Loucy (cell line): ENCODE measurements around the gene CENPU.
"Not testable (repeated sequence)": the region's sequence is repeated elsewhere in the genome, so short reads cannot be mapped to it uniquely, and the experiment has no call there.

Experiments
- H2AFZ ChIP-seq: fragments of 200-600 bp; sonication (generic); 2 replicates; pipeline ENCODE4 v1.6.0; 2016; ENCODE audit warnings: antibody characterized with exemption, mild to moderate bottlenecking, low read length, moderate library complexity
- H3F3A ChIP-seq: fragments of 200-600 bp; 2 replicates; pipeline ENCODE4 v1.6.0; 2016; ENCODE audit warnings: antibody characterized with exemption, low read depth, mild to moderate bottlenecking
- H3K27me3 ChIP-seq: fragments of 200-600 bp; sonication (generic); 2 replicates; pipeline ENCODE4 v1.6.1; 2014; ENCODE audit warnings: low read length, mild to moderate bottlenecking; ENCODE audit not compliant: insufficient read depth, poor library complexity, severe bottlenecking
- H3K36me3 ChIP-seq: fragments of 200-600 bp; sonication (generic); 2 replicates; pipeline ENCODE4 v1.6.1; 2016; ENCODE audit warnings: low read length; ENCODE audit not compliant: insufficient read depth
- H3K4me1 ChIP-seq: fragments of 200-600 bp; sonication (generic); 2 replicates; pipeline ENCODE4 v1.5.1; 2014; ENCODE audit warnings: low read length, mild to moderate bottlenecking; ENCODE audit not compliant: insufficient read depth, poor library complexity, severe bottlenecking
- H3K4me2 ChIP-seq: fragments of 200-600 bp; sonication (generic); 2 replicates; pipeline ENCODE4 v1.6.0; 2014; ENCODE audit warnings: antibody characterized with exemption, low read length, low read depth, mild to moderate bottlenecking; ENCODE audit not compliant: poor library complexity, severe bottlenecking
- H3K4me3 ChIP-seq: fragments of 200-600 bp; sonication (generic); 2 replicates; pipeline ENCODE4 v1.5.1; 2014; ENCODE audit warnings: low read length, mild to moderate bottlenecking, mixed read lengths; ENCODE audit not compliant: poor library complexity, severe bottlenecking
- H3K79me2 ChIP-seq: fragments of 200-600 bp; sonication (generic); 2 replicates; pipeline ENCODE4 v1.6.1; 2014; ENCODE audit warnings: low read length; ENCODE audit not compliant: insufficient read depth
- H3K9ac ChIP-seq: fragments of 200-600 bp; sonication (generic); 2 replicates; pipeline ENCODE4 v1.6.0; 2014; ENCODE audit warnings: mild to moderate bottlenecking, low read depth, low read length, moderate library complexity; ENCODE audit not compliant: poor library complexity, severe bottlenecking
- H3K9me2 ChIP-seq: fragments of 200-600 bp; sonication (generic); replicated peaks from 2 replicates; pipeline ENCODE4 v1.6.1; 2016; ENCODE audit warnings: low read depth, low read length, mixed read lengths
- H3K9me3 ChIP-seq: fragments of 200-600 bp; sonication (generic); 2 replicates; pipeline ENCODE4 v1.6.1; 2014; ENCODE audit warnings: mild to moderate bottlenecking, antibody characterized with exemption, low read length, low read depth; ENCODE audit not compliant: insufficient read depth
- H4K20me1 ChIP-seq: fragments of 200-600 bp; sonication (generic); 2 replicates; pipeline ENCODE4 v1.6.0; 2014; ENCODE audit warnings: antibody characterized with exemption, low read length, mild to moderate bottlenecking; ENCODE audit not compliant: insufficient read depth, poor library complexity, severe bottlenecking
- EZH2phosphoT487 ChIP-seq: fragments of 200-600 bp; IDR thresholded peaks from 2 replicates; pipeline ENCODE4 v1.6.1; 2018; ENCODE audit warnings: antibody characterized with exemption, mild to moderate bottlenecking, moderate library complexity, borderline replicate concordance
- TF ChIP-seq, protein P1 (sequence below): fragments of 200-600 bp; sonication (generic); conservative IDR thresholded peaks from 2 replicates; pipeline ENCODE4 v1.5.1; 2014; ENCODE audit warnings: mild to moderate bottlenecking, antibody characterized with exemption, low read length

CENPU gene, protein sequence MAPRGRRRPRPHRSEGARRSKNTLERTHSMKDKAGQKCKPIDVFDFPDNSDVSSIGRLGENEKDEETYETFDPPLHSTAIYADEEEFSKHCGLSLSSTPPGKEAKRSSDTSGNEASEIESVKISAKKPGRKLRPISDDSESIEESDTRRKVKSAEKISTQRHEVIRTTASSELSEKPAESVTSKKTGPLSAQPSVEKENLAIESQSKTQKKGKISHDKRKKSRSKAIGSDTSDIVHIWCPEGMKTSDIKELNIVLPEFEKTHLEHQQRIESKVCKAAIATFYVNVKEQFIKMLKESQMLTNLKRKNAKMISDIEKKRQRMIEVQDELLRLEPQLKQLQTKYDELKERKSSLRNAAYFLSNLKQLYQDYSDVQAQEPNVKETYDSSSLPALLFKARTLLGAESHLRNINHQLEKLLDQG

DNA sequence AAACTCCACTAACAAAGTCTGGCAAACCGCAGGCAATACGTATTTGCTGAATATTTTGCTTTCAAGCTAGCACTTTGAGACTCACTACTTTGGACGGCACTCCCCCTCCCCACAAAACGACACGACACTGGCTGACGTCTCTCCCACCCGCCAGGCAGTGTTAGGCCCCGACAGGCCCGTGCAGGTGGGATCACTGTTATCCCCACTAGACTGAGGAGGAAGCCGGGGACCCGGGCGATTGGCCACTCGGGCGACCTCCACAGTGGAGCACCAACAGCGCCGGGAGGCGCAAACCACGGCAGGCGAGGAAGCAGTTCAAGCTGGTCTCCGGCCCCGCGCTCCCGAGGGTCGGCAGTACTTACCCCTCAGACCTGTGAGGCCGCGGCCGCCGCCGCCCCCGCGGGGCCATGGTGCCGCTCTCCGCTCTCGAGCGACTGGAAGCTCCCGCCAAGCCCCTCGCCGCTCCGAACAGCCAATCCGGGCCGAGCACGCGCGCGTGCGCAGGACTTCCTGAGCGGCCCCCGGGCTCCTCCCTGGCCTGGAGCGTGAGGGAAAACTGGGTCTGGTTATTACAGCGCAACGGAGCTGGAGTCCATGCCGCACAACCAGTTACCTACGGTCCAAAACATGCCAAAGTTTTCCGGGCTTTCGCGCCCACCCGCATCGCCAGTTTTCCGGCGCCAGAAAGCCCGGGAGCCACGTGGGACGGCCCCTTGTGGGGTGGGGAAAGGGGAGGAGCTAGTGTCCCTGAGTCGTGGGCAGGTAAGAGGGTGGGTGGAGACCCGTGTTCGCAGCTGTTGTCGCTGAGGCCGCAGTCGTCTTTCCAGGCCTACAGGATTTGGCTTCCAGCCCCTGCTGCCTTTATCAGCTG lies at the start of gene CENPU:
Gene CENPU, minus strand, starts transcription at position 443 of the 871 bp plus-strand sequence. Its CDS starts 34 bp downstream, at position 409.
- peak within 1 kb of the TSS; percentile 97 for H3K4me2 ChIP-seq
- peaks cover 16% of the 10 kb centered on the region; the same call in 1 of the 2 replicates for H3K36me3 ChIP-seq
- H3K9ac ChIP-seq, result peak within 1 kb of the TSS; percentile 93
- no peaks in the 10 kb centered on the region for H3F3A ChIP-seq
- H2AFZ ChIP-seq, result peak within 1 kb of the TSS; percentile 82
- peaks cover 42% of the 10 kb centered on the region for H4K20me1 ChIP-seq
- H3K4me3 ChIP-seq, result peak within 1 kb of the TSS; percentile 85
- H3K9me2 ChIP-seq, result no peaks in the 10 kb centered on the region
- no peaks in the 10 kb centered on the region for H3K9me3 ChIP-seq
- TF ChIP-seq, protein P1, sequence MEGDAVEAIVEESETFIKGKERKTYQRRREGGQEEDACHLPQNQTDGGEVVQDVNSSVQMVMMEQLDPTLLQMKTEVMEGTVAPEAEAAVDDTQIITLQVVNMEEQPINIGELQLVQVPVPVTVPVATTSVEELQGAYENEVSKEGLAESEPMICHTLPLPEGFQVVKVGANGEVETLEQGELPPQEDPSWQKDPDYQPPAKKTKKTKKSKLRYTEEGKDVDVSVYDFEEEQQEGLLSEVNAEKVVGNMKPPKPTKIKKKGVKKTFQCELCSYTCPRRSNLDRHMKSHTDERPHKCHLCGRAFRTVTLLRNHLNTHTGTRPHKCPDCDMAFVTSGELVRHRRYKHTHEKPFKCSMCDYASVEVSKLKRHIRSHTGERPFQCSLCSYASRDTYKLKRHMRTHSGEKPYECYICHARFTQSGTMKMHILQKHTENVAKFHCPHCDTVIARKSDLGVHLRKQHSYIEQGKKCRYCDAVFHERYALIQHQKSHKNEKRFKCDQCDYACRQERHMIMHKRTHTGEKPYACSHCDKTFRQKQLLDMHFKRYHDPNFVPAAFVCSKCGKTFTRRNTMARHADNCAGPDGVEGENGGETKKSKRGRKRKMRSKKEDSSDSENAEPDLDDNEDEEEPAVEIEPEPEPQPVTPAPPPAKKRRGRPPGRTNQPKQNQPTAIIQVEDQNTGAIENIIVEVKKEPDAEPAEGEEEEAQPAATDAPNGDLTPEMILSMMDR, result no peak
- no peak for TF ChIP-seq EZH2phosphoT487
- no peaks in the 10 kb centered on the region for H3K27me3 ChIP-seq
- peaks cover 46% of the 10 kb centered on the region for H3K4me1 ChIP-seq
- peaks cover 50% of the 10 kb centered on the region for H3K79me2 ChIP-seq

DNA sequence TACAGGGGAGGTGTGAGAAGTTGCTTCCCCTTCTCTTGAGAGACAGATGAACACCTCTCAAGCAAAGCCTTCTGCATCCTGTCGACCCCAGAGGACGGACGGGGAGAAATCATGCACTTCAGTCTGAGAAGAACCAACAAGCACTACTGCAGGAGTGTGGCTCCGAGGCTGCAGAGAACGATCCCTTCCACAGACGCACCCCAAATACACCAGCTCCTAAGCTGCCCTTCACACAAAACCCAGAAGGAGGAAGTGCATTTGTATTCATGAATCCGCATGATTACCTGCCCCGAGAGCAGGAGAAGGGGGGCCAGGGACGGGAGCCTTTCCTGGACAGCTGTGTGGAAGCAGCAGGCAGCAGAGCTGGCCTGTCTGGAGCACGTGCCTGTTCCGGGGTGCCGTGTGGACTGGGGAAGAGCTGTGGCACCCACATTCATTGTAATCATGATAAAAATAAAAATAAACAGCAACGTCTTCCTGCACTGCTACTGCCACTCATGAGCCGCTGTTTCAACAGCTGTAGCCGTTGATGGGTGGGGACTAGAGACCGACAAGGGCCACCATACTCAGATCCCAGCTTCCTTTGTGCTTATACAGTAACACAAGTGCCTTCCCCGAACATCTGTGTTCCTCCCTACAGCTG lies 49.0 kb upstream of the CENPU start:
- no peak overlapping the region for H2AFZ ChIP-seq
- no peaks in the 10 kb centered on the region; the same call in 1 of the 2 replicates for H3K9me3 ChIP-seq
- no peak overlapping the region for H3K9ac ChIP-seq
- no peaks in the 10 kb centered on the region for H3K36me3 ChIP-seq
- H3K9me2 ChIP-seq, result no peaks in the 10 kb centered on the region
- H3K4me3 ChIP-seq, result no peak overlapping the region
- TF ChIP-seq, protein P1, result no peak
- no peak for TF ChIP-seq EZH2phosphoT487
- no peaks in the 10 kb centered on the region for H3K27me3 ChIP-seq
- H4K20me1 ChIP-seq, result no peaks in the 10 kb centered on the region
- H3K4me2 ChIP-seq, result no peak overlapping the region
- no peaks in the 10 kb centered on the region for H3K79me2 ChIP-seq
- H3F3A ChIP-seq, result no peaks in the 10 kb centered on the region
- H3K4me1 ChIP-seq, result peaks cover under 1% of the 10 kb centered on the region

DNA sequence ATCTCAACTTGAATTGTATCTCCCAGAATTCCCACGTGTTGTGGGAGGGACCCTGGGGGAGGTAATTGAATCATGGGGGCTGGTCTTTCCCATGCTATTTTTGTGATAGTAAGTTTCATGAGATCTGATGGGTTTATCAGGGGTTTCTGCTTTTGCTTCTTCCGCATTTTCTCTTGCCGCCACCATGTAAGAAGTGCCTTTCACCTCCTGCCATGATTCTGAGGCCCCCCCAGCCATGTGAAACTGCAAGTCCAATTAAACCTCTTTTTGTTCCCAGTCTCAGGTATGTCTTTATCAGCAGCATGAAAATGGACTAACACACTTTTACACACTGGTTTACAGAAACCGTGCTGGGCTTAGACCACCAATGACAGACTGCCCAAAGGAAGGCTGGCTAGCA lies 45.3 kb upstream of the CENPU start:
- not testable (repeated sequence) for H3K4me1 ChIP-seq, H4K20me1 ChIP-seq, H3K36me3 ChIP-seq

More for the DNA sequence above, 45.3 kb upstream of the CENPU start:
- not testable (repeated sequence) for H3K4me2 ChIP-seq, H3K4me3 ChIP-seq, H3K27me3 ChIP-seq, H3K79me2 ChIP-seq, H2AFZ ChIP-seq, H3K9me2 ChIP-seq, H3K9me3 ChIP-seq, H3F3A ChIP-seq, H3K9ac ChIP-seq
